Effector CD4-positive, alpha-beta T cell (primary cell): Measurements from ENCODE around the gene TATDN3.
"Not testable (repeated sequence)": the region's sequence is repeated elsewhere in the genome, so short reads cannot be mapped to it uniquely, and the experiment has no call there.

Experiments
- DNase-seq: peaks from one replicate; pipeline ENCODE4 v3.0.0-alpha.2; 2020

Gene TATDN3

DNA sequence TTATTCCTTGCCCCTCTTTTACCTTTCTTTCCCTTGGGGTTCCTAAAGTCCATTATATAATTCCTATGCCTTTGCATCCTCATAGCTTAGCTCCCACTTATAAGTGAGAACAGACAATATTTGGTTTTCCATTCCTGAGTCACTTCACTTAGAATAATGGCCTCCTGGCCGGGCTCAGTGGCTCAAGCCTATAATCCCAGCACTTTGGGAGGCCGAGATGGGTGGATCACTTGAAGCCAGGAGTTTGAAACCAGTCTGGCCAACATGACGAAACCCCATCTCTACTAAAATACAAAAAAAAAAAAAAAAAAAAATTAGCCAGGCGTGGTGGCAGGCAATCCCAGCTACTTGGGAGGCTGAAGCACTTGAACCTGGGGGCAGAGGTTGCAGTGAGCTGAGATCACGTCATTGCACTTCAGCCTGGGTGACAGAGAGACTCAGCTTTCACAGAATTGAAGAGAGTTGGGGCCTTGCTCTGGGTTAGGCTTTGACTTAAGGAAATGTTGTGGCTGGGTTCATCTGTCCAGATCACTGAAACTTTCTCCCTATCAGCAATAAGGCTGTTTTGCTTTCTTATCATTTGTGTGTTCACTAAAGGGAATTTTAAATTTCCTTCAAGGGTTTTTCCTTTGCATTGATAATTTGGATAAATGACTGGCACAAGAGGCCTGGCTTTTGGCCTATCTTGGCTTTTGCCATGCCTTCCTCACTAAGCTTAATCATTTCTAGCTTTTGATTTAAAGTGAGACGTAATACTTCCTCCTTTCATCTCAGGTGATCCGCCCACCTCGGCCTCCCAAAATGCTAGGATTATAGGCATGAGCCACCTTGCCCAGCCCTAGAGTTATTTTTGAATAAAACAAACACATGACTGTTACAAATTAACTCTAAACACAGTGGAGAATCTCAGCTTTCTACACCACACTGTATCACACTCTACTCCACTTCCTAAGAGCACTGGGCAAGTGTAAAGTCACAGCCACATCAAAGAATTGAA is 41.8 kb downstream of the TATDN3 start:
- not testable (repeated sequence) for DNase-seq

DNA sequence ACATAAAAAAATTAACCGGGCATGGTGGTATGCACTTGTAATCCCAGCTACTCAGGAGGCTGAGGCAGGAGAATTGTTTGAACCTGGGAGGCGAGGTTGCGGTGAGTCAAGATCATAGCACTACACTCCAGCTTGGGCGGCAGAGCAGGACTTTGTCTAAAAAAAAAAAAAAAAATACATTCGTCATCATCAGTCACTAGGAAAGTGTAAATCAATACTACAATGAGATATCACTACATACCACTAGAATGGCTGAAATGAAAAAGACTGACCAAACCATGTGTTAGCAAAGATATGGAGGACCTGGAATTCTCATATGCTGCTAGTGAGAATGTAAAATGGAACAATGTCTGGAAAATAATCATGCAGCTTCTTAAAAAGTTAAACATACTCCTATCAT is 46.5 kb downstream of the TATDN3 start:
- no peak for DNase-seq

DNA sequence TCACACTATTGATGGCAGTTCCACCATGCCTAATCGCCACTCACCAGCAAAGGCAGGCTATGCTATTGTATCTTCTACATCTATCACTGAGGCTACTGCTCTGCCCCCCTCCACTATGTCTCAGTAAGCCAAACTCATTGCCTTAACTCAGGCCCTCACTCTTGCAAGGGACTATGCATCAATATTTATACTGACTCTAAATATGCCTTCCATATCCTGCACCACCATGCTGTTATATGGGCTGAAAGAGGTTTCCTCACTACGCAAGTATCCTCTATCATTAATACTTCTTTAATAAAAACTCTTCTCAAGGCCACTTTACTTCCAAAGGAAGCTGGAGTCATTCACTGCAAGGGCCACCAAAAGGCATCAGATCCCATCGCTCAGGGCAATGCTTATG is 52.8 kb downstream of the TATDN3 start:
- DNase-seq = not testable (repeated sequence)

DNA sequence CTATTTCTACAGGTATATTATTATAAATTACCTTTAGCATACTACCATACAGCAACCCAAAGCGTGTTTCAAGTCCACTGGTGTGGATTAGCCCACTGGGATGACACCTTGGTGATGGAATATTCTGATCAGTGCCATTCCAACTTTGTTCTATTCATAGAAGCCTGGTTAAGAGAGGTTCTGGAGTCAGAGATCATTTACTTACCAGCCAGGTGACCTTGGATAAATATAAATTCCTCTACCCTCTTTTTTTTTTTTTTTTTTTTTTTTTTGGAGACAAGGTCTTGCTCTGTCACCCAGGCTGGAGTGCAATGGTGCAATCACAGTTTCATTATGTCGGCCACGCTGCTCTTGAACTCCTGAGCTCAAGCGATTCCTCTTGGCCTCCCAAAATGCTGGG is 55.9 kb downstream of the TATDN3 start, which contains the start of gene SPATA45:
Gene SPATA45 (minus strand): TSS at position 101 of the 400 bp plus-strand sequence. CDS start 11,500 bp downstream, outside the sequence.
- DNase-seq = no peak

DNA sequence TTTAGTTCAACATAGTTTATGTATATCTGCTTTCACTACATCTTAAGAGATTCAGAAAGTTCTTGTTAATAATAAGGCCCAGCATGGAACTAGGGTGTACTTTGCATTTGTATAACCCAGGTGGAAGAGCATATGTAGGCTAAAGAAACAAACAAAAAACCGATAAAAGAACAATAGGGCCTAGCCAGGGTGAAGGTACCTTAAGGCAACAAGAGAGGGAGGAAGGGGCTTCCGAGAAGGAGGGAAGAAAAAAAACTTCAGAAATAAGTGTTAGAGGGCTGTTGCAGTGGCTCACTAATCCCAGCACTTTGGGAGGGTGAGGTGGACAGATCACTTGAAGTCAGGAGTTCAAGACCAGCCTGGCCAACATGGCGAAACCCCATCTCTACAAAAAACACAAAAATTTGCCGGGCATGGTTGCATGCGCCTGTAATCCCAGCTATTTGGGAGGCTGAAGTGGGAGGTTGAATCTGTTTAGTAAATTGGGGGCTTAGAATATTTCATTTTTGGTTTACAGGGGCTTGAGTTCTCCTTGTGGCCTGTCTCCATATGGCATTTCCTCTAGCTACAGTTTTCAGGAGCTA is 60.5 kb downstream of the TATDN3 start:
- DNase-seq = no peak

DNA sequence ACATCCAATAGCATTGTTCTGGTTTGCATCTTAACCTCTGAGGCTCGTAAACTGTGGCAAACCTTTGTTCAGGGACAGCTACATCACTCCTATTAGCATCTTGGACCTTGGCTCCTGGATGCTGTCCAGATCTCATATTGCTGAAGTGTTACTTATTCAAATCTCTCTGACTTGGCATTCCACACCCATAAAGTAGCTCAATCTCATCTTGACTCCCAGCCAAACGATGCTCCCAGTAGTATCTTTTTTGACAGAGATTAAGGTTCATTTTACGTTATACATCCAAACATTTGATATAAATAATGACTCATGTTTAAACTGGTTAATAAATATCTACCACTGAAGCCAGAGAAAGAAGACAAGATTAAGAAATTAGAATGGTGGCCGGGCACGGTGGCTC is 62.0 kb downstream of the TATDN3 start:
- no peak for DNase-seq

DNA sequence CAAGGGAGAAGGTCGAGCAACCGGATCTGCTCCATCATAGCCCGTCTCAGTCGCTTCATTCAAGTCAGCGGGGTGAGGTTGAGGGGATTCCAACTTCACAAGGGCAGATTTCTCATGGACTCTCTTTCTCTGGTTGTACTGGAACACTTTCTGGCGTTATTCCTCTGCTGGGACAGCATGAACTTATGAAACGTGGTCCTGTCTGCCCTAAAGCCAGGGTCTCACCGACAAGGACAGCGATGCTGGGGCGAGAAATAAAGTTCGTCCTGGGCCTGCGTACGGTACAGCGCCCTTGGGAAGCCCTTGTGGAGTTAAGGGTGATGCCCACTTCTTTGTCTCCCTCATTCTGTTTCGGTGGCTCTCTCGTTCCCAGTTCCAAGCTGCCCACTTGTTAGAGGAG is 65.1 kb downstream of the TATDN3 start:
- no peak for DNase-seq

DNA sequence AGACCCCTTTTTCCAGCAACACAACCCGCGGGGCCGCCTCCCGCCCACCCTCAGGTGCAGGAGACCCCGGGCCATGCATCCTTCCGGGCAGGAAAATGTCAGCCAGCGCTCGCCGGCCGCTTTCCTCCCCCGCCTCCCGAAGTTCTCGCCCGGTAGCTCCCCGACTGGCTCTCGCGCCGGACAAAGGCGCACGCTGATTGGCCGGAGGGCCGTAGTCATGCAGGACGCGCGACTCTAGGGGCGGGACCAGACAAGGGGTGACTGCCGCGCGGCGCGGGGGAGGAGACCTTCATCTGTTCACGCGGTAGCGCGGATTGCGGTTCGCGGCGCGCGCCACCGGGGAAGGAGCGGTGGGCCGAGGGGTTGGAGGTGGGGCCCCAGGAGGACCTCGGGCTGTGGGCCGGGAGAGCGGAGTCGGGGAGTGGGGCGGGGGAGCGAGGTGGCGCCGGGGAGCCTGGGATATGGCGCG is 66.3 kb downstream of the TATDN3 start, which contains the start of gene FLVCR1:
Gene FLVCR1 (plus strand): TSS at position 284 of the 469 bp plus-strand sequence. CDS start 178 bp downstream, at position 462.
- DNase-seq = peak; percentile 87

DNA sequence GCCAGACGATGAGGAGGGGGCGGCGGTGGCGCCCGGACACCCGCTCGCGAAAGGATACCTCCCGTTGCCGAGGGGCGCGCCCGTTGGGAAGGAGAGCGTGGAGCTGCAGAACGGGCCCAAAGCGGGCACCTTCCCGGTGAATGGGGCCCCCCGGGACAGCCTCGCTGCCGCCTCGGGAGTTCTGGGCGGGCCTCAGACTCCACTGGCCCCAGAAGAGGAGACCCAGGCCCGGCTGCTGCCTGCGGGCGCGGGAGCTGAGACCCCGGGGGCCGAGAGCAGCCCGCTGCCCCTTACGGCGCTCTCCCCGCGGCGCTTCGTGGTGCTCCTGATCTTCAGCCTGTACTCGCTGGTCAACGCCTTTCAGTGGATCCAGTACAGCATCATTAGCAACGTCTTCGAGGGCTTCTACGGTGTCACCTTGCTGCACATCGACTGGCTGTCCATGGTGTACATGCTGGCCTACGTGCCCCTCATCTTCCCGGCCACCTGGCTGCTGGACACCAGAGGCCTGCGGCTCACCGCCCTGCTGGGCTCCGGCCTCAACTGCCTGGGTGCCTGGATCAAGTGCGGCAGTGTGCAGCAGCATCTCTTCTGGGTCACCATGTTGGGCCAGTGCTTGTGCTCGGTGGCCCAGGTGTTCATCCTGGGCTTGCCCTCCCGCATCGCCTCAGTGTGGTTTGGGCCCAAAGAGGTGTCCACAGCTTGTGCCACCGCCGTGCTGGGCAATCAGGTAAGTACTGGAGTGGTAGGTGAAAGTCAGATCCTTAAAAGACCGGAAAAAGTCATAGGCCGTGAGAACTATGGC is 67.0 kb downstream of the TATDN3 start:
- DNase-seq = no peak

DNA sequence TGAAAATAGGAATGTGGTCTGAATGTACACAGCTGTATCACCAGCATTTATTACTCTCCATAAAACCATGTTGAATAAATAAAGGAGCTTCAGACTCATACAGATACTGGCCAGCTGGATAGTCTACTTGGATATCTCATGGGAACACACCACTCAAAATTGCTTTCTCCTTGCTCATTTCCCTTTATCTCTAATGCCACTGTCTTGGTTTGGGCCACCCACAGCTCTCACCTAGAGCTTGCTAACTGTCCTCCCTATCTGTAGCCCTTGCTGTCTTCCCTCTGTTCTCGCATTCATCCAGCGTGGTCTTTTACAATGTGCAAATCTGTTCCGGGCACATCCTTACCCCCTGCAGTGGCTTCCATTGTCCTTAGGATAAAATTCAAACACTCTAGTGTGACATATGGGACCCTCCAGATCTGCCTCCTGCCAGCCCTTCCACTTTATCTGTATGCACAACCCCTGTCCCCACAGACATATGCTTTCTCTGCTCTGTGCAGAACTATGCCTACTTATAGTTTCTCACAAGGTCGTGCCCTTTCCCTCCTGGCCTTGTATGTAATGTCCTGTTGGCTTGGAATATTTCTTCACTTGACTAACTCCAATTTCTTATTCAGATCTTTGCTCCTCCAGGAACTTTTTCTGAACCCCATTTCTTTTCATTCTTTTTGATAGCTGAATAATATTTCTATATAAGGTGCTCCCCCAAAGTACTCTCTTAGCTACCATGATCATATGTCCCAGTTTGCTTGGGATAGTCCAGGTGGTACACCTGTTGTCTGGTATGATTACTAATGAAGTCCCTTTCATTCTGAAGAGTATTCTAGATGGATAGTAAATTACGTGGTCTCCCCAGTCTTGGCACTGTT is 69.3 kb downstream of the TATDN3 start:
- no peak for DNase-seq

DNA sequence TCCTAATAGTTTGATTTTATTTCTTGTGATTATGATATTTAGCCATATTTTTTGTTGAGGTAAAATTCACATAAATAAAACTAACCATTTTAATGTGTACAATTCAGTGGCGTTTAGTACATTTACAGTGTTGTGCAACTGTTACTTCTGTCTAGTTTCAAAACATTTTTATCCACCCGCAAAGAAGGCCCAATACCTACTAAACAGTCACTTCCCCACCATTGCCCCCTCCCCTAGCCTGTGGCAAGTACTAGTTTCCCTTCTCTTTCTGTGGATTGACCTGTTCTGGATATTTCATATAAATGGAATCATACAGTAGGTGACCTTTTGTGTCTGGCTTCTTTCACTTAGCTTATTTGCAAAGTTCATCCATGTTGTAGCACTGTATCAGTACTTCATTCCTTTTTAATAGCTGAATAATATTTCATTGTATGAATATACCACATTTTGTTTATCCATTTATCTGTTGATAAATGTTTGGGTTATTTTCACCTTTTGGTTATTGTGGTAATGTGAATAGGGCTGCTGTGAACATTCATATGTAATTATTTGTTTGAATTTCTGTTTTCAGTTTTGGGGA is 70.5 kb downstream of the TATDN3 start:
- DNase-seq = no peak

DNA sequence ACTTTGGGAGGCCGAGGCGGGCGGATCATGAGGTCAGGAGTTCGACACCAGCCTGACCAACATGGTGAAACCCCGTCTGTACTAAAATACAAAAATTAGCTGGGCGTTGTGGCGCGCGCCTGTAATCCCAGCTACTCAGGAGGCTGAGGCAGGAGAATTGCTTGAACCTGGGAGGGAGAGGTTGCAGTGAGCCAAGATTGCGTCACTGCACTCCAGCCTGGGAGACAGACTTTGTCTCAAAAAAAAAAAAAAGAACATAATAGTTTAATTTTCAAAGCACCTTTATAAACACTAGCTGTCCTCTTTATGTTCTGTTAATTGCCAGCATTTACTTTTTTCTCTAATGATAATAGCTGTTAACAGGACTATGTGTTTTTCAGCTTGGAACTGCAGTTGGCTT is 71.7 kb downstream of the TATDN3 start:
- DNase-seq = not testable (repeated sequence)

DNA sequence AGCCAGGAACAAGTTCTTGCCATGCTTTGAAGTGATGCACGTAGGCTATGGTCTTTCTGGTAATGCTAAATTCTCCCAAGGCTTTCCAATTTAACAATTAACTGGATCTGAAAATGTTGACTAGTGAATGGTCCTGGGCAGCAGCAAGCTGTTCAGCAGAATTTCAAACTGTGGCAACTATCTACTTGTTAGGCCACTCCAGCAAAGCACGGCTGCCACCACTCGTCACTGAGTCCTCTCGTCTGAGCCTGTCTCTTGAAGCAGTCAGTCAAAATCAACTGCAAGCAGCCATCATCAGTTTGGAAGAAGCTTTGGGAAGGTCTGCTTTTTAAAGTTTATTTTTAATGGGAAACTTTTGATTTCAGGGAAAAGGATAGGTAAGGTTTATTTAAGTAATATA is 72.5 kb downstream of the TATDN3 start:
- DNase-seq = no peak
